ENCODE measurements around the gene NT5DC3. TPM values are rescaled to one million over a fixed set of nuclear protein-coding genes. Genes with fewer than 3 reads are reported as not detected.

Gene NT5DC3
- total RNA-seq, 4 donors from 2014 or later = 4.7 to 32.2 (median 5.8) TPM

DNA sequence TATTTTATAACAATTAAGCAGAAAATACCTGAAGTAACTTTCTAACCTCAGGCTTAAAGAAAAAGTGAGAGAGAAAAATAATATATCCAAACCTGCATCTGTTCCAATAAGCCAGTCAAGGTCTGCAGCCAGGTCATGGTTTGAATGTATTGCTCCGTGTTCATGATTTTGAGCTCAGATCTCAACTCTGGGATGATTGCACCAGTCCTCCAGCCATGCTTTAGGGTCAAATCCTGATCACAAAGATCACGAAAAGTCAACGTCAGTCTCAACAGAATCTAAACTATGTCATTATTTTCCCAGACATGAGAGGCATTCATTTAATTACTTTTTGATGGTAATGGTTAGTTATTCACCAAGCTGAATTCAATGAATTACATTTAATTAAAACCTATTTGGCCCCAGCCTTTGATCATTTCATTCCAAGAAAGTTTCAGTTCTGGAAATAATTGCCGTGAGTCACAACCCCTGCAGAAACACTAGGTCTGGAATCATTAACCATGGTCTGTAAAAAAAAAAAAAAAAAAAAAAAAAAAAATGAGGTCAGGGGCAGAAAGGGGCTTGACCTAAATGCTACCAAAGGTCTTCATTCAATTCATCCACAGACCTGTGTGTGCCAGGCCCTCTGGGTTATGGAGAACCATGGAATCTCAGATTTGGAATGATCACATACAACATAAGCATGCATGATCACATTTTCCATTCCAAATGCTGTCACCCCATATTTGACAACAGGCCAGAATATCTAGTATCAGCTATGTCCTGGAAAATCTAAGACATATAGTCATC lies 55.6 kb downstream of the NT5DC3 start:
- Histone ChIP-seq H3K27ac (no peak overlapping the region), H3K27me3 (no peaks in the 10 kb centered on the region), H3K4me3 (no peak overlapping the region), H3K36me3 (peaks cover 0 to 72% (median 0%) of the 10 kb centered on the region in 3 donors), H3K4me1 (peaks cover 0 to 11% (median 0%) of the 10 kb centered on the region in 3 donors), H3K9me3 (no peaks in the 10 kb centered on the region)
- WGBS, 2 donors = 62 to 69% methylated on average over 4 of the region's 4 CpGs
- no peak for DNase-seq
- intact Hi-C loops (cut with DNase I) = no loop called here
- no peak for TF ChIP-seq POLR2A (IDR thresholded peaks at IDR 0.05)
- TF ChIP-seq, protein P1, sequence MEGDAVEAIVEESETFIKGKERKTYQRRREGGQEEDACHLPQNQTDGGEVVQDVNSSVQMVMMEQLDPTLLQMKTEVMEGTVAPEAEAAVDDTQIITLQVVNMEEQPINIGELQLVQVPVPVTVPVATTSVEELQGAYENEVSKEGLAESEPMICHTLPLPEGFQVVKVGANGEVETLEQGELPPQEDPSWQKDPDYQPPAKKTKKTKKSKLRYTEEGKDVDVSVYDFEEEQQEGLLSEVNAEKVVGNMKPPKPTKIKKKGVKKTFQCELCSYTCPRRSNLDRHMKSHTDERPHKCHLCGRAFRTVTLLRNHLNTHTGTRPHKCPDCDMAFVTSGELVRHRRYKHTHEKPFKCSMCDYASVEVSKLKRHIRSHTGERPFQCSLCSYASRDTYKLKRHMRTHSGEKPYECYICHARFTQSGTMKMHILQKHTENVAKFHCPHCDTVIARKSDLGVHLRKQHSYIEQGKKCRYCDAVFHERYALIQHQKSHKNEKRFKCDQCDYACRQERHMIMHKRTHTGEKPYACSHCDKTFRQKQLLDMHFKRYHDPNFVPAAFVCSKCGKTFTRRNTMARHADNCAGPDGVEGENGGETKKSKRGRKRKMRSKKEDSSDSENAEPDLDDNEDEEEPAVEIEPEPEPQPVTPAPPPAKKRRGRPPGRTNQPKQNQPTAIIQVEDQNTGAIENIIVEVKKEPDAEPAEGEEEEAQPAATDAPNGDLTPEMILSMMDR (IDR thresholded peaks at IDR 0.05) = no peak

DNA sequence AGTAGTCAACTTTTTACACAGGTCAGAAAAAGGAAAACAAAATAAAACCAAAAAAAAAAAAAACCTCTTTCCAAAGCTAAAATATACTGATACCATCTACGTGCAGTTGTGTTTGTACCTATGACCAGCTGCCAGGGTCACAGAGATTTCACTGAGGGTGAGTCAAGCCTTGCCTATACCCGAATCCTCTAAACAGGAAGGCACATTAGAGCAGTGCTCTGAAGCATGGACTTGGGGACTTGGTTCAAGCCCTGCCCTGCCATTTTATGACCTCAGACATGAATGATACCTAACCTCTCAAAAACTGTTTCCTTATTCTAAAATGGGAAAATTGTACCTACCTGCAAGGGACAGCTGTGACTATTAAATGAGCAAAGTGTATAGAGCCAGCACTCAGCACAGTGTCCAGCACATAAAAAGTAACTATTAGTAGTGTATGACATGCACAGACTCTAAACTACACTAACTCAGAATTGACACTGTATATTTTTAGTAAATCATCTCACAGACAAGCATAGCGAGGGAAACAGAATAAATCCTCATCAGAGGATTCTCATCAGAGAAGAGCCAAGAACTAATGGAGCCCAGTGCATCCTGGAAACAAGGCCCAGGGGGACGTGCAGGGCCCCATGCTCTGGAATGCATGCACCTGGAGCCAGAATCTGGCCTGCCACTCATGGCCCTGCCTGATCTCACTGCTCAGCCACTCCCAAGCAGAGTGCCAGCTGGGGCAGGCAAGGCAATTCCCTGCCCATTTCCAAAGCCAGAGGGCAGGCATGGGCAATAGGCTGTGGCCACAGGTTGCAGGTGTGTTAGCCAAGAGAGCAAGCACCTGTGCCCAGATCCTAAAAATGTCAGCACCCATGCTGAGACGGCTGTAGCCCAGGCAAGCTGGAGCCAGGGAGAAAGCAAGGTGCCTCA lies 57.0 kb downstream of the NT5DC3 start:
- TF ChIP-seq, protein P1 (IDR thresholded peaks at IDR 0.05) = no peak
- no peak for TF ChIP-seq POLR2A (IDR thresholded peaks at IDR 0.05)
- Histone ChIP-seq H3K27me3 (no peaks in the 10 kb centered on the region), H3K36me3 (peaks cover 0 to 85% (median 0%) of the 10 kb centered on the region in 3 donors), H3K4me3 (no peak overlapping the region), H3K4me1 (peaks cover 0 to 11% (median 0%) of the 10 kb centered on the region in 3 donors), H3K9me3 (no peaks in the 10 kb centered on the region), H3K27ac (no peak overlapping the region)
- 57 to 72% methylated on average over 5 of the region's 5 CpGs for WGBS, 2 donors
- no peak for DNase-seq
- intact Hi-C loops (cut with DNase I) = no loop called here

DNA sequence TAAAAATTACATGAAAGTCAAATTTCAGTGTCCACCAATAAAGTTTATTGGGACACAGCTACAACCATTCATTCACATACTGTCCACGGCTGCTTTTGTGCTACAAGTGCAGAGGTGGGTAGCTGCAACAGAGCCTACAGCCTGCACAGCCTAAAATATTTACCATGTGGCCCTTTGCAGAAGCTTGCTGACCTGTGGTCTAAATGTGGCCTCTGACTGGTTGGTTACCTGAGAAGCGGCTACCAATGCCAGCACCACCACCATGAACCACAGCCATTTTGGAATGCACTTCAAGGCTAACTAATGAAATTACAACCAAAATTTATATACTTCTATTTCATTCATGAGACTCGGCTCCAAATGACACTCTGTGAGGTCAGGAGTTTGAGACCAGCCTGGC lies 58.6 kb downstream of the NT5DC3 start:
- no peak for TF ChIP-seq POLR2A (IDR thresholded peaks at IDR 0.05)
- TF ChIP-seq, protein P1 (IDR thresholded peaks at IDR 0.05) = no peak

DNA sequence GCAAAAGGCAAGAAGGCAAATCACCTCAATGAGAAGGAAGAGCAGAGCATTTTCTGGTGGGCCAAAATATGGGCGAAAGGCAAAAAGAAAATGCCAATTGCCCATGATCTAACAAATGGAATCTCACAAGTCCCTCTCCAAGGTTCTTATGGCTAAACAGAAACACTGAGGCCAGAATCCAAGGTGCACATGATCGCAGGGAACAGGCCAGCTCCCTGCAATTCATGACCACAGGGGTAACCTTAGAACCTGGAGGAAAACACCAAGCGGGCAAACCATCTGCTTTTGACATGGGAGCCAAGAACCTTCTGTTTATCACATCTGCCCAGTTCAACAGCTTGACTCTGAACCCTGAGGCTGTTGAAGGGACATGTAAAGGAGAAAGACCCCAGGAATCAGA lies 60.0 kb downstream of the NT5DC3 start:
- H3K36me3 ChIP-seq = peaks cover 0 to 94% (median 0%) of the 10 kb centered on the region in 3 donors
- H3K27me3 ChIP-seq = no peaks in the 10 kb centered on the region
- H3K9me3 ChIP-seq = no peaks in the 10 kb centered on the region
- TF ChIP-seq, protein P1 (IDR thresholded peaks at IDR 0.05) = no peak
- TF ChIP-seq POLR2A (IDR thresholded peaks at IDR 0.05) = no peak
- H3K4me3 ChIP-seq = no peak overlapping the region
- no peak for DNase-seq
- intact Hi-C loops (cut with DNase I) = no loop called here
- H3K27ac ChIP-seq = no peak overlapping the region
- 95 to 97% methylated on average over 3 of the region's 3 CpGs for WGBS, 2 donors
- H3K4me1 ChIP-seq = peaks cover 0 to 11% (median 0%) of the 10 kb centered on the region in 3 donors

More for the DNA sequence above, 58.6 kb downstream of the NT5DC3 start:
- intact Hi-C loops (cut with DNase I) = no loop called here
- Histone ChIP-seq H3K4me1 (peaks cover 0 to 11% (median 0%) of the 10 kb centered on the region in 3 donors), H3K36me3 (peaks cover 0 to 90% (median 0%) of the 10 kb centered on the region in 3 donors), H3K27me3 (no peaks in the 10 kb centered on the region), H3K27ac (no peak overlapping the region), H3K9me3 (no peaks in the 10 kb centered on the region), H3K4me3 (no peak overlapping the region)
- no peak for DNase-seq
- 83 to 100% methylated on average over 3 of the region's 3 CpGs for WGBS, 2 donors

DNA sequence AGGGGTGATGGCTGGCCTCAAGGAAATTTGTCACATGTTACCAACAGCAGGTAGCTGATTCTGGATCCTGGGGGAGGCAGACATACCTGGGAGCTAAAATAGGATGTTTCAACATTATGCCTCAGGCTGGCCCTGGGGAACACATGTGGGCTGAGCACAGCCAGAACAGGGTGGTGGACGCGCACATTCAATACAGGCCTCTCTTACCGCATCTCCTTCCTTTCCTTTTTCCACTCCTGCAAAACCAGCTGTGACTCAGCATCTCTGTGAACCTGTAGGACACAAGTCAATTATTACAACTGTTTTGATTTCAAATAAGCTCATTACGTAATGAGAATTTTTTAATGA lies 61.0 kb downstream of the NT5DC3 start:
- WGBS, 2 donors = 85 to 86% methylated on average over 4 of the region's 4 CpGs
- no peak overlapping the region for H3K27ac ChIP-seq
- H3K9me3 ChIP-seq = no peaks in the 10 kb centered on the region
- no peak for DNase-seq
- TF ChIP-seq, protein P1 (IDR thresholded peaks at IDR 0.05) = no peak
- no peak for TF ChIP-seq POLR2A (IDR thresholded peaks at IDR 0.05)
- no peak overlapping the region for H3K4me3 ChIP-seq
- no peaks in the 10 kb centered on the region for H3K27me3 ChIP-seq
- H3K4me1 ChIP-seq = peaks cover 0 to 11% (median 0%) of the 10 kb centered on the region in 3 donors
- H3K36me3 ChIP-seq = peaks cover 0 to 95% (median 0%) of the 10 kb centered on the region in 3 donors
- intact Hi-C loops (cut with DNase I) = no loop called here
